ENCODE data around the gene CST9.

The CST9 gene

DNA sequence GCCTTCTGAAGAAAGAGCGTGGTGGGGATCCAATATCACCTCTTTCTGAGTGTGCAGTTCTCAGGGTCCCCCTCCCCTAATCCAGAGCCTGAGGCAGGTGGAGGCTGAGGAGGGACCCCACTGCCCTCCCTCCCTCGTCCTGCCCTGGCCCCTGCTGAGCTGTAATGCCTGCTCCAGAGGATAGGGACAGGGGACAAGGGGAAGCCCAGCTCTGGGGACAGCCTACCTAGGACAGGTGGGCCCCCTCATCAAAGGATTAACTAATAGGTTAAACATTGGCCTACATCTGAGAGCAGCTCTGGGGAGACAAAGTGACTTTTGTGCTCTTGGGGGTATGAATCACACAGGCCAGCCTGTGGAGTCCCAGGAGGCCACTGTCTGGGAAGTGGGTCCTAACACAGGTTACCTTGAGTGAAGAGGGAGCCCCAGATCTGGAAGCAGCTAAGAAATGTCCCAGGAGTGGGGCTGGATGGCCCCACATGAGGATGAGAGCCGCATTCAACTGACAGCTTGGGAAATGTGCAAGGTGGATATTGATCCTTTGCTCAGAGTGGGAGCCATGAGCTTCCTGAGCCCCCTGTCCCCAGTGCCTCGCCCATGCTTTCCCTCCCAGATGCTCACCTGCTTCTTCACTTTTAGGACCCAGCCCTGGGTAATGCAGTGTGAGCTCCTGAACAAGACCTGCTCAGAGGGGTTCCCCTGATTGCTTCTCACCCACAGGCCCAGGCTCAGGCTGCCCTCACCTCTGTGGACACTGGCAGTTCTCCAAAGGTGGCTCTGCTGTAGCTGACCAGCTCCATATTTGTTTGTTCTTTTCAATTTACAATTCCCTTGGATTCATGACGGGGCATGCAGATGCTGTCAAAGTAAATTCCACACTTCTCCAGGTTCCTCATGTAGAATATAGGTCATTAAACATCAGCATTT is 19.6 kb downstream of the CST9 start:
- DNase-seq, result peak; percentile 37

DNA sequence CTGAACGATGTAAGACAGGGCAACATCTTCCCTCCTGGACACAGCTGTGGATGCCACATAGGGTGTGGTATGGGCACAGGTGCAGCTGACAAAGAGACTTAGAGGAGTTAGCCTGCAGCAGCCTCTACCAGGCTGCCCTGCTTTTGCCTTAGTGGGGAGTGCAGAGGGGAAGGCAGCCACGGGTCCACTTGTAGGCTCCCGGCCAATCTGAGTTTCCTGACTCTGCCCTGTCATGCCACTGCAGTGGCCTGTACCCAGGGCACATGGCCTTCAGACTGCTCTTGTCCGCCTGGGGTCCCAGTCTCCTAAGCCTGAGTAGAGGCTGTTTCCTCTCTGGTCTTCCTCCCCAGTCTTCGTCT is 20.3 kb downstream of the CST9 start:
- DNase-seq, result peak; percentile 34

DNA sequence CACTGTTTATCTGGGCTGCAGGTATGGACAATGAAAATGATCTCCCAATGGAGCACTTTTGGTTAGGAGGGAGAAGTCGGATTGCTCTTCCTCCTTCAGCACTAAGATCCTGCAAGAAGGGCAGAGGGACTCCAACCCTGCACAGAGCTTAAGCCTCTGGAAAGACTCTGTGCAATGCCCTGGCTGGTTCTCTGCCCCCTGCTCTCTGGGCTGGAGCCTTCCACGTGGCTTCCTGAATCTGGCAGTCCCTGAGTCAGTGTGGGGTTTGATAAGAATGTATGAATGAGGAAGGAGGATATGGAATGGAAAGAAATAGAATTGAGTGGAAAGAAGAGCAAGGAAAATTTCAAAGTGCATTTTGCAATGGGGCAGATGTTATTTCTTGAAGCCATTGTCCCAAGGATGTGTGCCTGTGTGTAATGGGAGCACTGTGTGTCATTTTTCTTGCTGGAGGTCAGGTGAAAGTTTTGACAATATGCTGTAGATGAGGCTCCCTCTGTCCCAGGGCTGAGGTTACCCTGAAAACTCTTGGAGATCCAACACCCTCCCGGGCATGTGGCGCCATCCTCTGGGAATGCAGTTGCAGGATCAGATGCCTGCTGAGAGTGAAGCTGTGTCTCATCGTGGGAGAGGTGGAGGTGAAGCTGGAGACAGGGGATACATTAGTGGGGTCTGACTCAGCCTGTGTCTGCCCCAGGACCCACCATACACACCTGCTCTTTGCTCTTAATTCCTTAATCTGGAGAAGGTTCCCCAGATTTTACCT is 21.1 kb downstream of the CST9 start:
- peak; percentile 46 for DNase-seq

DNA sequence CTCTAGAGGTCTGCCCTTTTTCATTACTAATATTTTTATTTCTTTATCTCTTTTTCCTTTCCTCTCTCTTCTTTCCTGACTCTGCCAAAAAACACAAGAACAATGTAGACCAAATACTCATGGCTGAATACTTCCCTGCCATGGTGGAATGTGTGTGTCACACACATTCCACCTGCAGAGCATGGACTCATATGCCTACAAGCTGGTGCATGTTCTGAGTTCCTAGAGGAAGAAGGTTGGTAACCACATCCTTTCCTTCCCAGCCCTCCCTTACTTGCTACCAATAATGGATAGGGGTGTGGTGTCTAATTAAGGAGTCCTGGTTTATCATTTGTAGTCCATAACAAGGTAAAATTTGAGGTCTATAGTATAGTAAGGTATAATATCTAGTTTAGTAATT is 22.2 kb downstream of the CST9 start:
- DNase-seq, result peak; percentile 50

DNA sequence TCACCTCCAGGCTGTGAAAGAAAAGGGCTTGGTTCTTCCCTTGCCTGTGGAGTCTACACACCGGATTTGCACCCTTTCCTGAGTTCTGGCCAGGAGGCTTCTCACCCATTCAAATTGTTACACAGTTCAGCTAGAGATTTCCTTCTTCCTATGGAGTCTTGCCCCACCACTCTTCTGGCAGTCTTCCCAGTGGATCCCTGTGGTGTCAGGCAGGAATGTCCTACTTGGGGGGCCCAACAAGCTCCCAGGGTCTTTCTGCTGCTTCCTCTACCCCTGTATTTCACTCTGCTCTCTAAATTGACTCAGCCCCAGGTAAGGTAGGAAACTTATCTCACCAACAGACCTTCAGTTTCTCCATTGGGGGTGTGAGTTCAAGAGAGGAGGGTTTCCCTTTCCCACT is 23.4 kb downstream of the CST9 start:
- DNase-seq, result peak; percentile 19

DNA sequence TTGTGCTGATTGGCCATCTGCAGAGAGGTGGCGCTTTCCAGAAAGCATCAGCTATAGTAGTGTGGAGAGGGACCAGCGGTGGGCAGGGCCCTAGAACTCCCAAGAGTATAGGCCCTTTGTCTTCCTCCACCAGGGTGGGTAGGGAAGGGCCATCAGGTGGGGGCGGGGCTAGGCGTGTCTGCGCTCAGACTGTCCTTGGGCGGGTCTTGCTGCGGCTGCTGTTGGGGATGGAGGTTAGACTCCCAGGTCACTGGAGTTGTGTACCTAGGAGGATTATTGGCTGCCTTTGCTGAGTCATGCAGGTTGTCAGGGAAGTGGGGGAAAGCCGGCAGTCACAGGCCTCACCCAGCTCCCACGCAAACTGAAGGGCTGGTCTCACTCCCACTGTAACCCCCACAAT is 23.9 kb downstream of the CST9 start:
- DNase-seq, result peak; percentile 51

DNA sequence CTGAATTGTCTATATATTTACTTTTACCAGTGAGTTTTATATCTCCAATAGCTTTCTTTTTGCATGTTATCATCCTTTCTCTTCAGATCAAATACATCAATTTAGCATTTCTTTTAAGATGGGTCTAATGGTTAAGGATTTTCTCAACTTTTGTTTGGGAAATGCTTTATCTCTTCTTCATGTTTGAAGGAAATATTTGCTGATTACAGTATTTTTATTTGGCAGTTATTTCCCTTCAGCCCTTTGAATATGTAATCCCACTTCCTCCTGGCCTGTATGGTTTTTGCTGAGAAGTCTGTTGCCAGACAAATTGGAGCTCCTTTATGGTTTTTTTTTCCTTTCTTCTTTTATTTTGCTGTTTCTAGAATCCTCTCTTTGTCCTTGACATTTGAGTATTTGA is 30.7 kb downstream of the CST9 start:
- no peak for DNase-seq

DNA sequence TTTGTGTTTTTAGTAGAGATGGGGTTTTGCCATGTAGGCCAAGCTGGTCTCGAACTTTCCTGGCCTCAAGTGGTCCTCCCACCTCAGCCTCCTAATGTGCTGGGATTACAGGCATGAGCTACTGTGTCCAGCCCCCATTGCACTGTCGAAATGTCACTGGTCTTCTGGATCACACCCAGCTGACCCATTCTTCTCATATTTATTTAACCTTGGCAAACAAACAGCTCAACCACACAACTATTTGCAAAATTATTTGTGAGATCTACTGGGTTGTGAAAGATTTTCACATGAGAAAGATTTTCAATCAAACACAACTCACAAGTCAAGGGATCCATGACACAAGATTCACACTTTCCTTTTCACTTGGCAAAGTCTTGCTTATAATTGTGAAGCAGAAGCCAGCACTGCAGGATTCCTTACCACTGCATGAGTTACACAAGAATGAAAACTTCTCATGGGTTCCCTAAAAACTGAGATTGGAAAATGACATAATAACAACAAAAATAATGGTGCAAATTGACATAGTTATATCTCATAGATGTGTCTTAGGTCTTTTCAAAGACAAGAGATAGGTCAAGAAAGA is 35.4 kb downstream of the CST9 start:
- no peak for DNase-seq

DNA sequence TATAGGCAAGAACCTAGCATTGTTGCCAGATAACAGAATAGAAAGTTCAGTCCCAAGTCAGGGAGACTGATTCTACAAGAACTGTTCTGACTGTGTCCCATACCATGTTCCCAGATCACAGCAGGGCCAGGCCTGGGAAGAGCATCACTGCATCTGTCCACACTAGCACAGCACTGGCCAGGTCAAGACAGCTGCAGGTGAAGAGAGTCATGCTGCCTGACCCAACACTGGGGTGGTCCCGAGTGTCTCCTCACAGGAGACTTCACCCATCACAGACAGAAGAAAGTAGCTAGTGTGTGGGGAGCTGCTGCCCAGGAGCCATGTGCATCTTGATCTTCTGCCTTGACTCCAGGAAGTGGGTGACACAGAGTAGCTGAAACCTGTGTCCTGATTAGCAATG is 36.1 kb downstream of the CST9 start:
- peak; percentile 22 for DNase-seq

DNA sequence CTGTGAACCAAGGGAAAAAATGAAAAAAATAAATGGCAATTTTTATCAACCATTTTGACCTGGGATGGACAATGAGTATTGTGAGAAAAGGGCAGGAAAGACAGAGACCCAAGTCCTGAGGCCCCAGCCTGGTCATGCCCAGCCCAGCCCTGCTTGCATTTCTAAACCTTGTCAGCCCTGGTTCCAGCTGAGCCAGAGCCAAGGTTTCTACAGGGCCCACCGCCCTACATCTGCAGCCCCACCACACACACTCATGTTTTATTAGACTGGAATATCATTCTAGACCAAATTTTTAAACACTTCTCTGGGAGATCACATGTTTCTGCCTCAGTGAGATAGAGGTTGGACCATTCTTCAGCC is 36.8 kb downstream of the CST9 start:
- DNase-seq, result peak; percentile 12

DNA sequence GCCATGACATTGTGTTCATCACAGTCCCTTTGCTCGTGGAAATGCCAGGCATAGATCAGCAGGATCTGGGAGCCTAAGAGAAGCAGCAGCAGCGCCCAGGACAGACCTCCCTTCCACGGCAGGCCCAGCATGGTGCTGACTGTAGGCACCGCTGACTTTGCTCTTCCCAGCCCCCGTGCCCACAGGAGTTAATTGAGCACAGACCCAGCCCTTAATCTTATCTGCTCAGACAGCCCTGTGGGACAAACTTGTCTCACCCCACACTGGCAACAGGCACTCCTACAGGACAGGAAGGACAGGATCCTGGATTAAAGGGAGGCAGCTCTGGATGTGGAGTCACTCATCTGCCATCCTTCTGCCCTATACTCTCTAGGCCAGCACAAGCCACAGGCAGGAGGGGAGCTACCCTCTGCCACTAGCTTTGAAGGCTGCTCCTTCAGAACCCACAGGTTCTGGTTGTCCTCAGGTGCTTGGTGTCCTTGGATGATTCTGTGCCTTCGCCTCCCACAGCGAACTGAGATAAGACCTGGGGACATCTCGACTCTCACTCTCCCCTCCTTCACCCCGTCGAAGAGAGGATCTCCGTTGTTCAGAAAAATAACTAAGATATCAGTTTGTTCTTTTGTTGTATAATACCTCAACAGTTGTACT is 37.3 kb downstream of the CST9 start, which contains the start of gene CST9L:
CST9L (minus strand) TSS at position 165 of the 651 bp plus-strand sequence; CDS start at position 131, 34 bp downstream.
- DNase-seq, result peak; percentile 49

DNA sequence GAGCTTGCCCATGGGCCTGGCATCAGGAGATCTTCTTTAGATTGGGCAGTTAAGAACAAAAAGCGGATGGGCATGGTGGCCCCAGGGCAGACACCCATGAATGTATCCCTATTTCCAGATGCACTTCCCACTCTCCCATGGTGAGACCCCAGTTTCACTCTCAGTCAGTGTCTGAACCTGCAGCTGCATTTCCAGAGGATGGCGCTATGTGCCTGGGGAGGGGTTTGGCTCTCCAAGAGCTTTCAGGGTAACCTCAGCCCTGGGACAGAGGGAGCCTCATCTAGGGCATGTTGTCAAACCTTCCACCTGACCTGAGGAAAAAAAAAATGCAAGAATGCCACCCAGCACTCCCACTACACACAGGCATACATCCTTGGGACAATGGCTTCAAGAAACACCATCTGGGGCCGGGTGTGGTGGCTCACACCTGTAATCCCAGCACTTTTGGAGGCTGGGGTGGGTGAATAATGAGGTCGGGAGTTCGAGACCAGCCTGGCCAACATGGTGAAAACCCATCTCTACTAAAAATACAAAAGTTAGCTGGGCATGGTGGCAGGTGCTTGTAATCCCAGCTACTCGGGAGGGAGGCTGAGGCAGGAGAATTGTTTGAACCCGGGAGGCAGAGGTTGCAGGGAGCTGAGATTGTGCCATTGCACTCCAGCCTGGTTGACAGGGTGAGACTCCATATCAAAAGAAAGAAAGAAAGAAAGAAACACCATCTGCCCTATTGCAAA is 39.4 kb downstream of the CST9 start:
- DNase-seq, result peak; percentile 23

DNA sequence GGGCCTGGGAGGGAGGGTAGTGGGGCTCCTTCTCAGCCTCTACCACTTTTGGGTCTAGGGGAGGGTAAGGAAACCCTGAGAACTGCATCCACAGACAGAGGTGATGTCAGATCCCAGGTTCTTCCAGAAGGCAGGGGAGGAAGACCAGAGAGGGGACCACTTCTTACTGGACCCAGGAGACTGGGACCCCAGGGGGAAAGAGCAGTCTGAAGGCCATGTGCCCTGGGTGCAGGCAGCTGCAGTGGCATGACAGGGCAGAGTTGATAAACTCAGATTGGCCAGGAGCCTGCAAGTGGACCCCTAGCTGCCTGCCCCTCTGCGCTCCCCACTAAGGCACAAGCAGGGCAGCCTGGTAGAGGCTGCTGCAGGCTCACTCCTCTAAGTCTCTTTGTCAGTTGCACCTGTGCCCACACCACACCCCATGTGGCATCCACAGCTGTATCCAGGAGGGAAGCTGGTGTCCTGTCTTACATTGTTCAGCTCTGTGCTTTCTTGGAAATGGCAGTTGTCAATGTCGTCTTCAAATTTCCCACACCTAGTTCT is 40.1 kb downstream of the CST9 start:
- peak; percentile 23 for DNase-seq

DNA sequence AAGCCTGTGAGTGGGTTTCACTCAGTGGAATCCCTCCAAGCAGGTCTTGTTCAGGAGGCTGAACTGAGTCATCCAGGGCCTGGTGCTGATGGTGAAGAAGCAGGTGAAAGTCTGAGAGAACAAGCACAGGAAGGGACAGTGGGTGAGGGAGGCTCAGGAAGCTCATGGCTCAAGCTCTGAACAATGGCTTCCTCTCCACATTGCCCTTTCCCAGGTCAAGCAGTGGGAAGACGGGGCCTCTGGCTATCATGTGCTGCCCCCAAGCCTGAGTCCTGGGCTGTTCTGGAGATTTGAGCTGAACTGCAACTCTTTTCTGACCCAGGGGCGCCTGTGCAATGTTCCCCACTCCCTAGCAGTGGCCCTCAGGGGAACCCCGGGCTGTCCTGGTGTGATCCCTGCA is 40.8 kb downstream of the CST9 start:
- peak; percentile 21 for DNase-seq

DNA sequence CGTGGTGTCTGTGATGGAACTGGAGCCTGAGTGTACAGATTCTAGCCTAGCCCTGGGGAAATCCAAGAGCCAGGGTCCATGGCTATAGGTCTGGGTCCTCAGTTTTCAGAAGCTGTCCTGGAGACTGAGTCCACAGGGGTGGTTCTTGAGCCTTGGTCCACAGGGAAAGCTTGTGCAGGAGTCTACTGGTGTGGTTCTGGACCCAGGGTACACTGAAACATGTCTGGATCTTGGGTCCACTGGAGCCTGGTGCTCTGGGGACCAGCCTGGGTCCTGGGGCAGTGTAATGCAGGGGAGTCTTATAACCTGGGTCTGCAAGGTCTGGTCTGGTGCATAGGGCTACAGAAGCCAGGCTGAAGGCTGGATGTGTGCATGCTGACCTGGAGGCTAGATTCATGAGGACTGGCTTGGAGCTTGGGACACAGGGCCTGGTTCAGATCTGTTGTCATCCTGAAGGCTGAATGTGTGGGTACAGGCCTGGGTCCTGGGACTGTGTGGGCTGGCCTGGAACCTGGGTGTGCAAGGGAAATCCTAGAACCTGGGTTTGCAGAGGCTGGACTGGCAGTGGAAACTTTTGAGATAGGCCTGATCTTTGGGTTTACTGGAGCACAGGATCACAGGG is 42.9 kb downstream of the CST9 start:
- DNase-seq, result no peak

DNA sequence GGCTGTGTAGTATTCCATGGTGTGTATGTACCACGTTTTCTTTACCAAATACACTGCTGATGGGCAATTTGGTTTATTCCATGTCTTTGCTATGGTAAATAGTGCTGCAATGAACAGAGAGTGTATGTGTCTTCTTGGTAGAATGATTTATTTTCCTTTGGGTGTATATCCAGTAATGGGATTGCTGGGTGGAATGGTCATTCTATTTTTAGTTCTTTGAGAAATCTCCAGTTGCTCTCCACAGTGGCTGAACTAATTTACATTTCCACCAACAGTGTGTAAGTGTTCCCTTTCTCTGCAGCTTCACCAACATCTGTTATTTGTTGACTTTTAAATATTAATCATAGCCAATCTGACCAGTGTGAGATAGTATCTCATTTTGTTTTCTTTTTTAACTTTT is 51.3 kb downstream of the CST9 start:
- no peak for DNase-seq

Measured in islet precursor cell (in vitro differentiated cells).